NCI-H82 treated with DMSO at 0.1 percent for 48 hours (cell line): ENCODE results near the gene SULF2.
A peak's percentile ranks its signal among the peaks of the same experiment; 100 is the strongest.

Experiments
- DNase-seq: peaks from one replicate; lab custom pipeline; 2025; ENCODE audit not compliant: unreplicated experiment; lab: John Stamatoyannopoulos, UW

The SULF2 gene

GRCh38 chr20:47688385-47689381 lies 96.6 kb downstream of the SULF2 start:
- no peak for DNase-seq

GRCh38 chr20:47687095-47687987 lies 97.9 kb downstream of the SULF2 start:
- no peak for DNase-seq

- no peak for DNase-seq
Observed at GRCh38 chr20:47686545-47686944, 98.7 kb downstream of the SULF2 start.

- no peak for DNase-seq
Observed at GRCh38 chr20:47684306-47685080, 100.8 kb downstream of the SULF2 start.

GRCh38 chr20:47682916-47683315 lies 102.4 kb downstream of the SULF2 start:
- DNase-seq: no peak

- no peak for DNase-seq
Observed at GRCh38 chr20:47682028-47682783, 103.1 kb downstream of the SULF2 start.

- no peak for DNase-seq
Observed at GRCh38 chr20:47680804-47681529, 104.3 kb downstream of the SULF2 start.

GRCh38 chr20:47679462-47679861 lies 105.8 kb downstream of the SULF2 start:
- no peak for DNase-seq

GRCh38 chr20:47678536-47678935 lies 106.7 kb downstream of the SULF2 start:
- DNase-seq: no peak

- DNase-seq: peak; percentile 28
Observed at GRCh38 chr20:47677635-47678453, 107.4 kb downstream of the SULF2 start.

- no peak for DNase-seq
Observed at GRCh38 chr20:47676912-47677634, 108.2 kb downstream of the SULF2 start.

- DNase-seq: no peak
Observed at GRCh38 chr20:47676219-47676721, 109.0 kb downstream of the SULF2 start.

- no peak for DNase-seq
Observed at GRCh38 chr20:47675190-47676142, 109.8 kb downstream of the SULF2 start.

GRCh38 chr20:47674686-47675085 lies 110.6 kb downstream of the SULF2 start:
- no peak for DNase-seq

GRCh38 chr20:47674145-47674544 lies 111.1 kb downstream of the SULF2 start:
- no peak for DNase-seq

GRCh38 chr20:47673671-47673955 lies 111.7 kb downstream of the SULF2 start:
- no peak for DNase-seq
